Retinal pigment epithelial cell (primary cell): ENCODE measurements around the gene PRR14.

Source experiments
- DNase-seq: peaks from one replicate; pipeline ENCODE4 v3.0.0-alpha.2; 2010; ENCODE audit warnings: low read depth
- H3K4me3 ChIP-seq: 2 replicates; pipeline ENCODE4 v1.5.1; 2011; ENCODE audit warnings: mild to moderate bottlenecking, low read length, control low read depth, moderate library complexity
- CTCF ChIP-seq: conservative IDR thresholded peaks from 2 replicates; pipeline ENCODE4 v1.5.1; 2011; ENCODE audit warnings: low read depth, low read length, control low read depth, inconsistent platforms

Gene PRR14

GRCh38 chr16:30649725-30650368 lies 913 bp upstream of the PRR14 start:
- no peak for DNase-seq
- H3K4me3 ChIP-seq, result peak overlapping the region; percentile 50
- no peak for TF ChIP-seq CTCF

- peak overlapping the region; percentile 93 for H3K4me3 ChIP-seq
- DNase-seq, result no peak
Measured at GRCh38 chr16:30651124-30652004, 604 bp downstream of the PRR14 start.

DNA sequence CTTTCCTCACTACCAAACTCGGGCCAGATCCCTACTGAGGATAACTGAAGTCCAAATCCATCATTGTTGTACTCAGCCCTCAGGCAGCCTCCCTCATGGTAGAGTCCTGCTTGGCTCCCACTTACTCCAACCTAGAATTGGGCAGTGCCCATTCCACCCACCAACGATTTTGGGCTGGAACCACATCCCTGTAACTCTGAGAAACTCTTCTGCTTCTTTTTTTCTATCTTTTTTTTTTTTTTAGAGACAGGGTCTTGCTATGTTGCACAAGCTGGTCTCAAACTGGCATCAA lies 1.2 kb downstream of the PRR14 start:
- peak overlapping the region; percentile 93 for H3K4me3 ChIP-seq
- DNase-seq, result no peak
- no peak for TF ChIP-seq CTCF

More at GRCh38 chr16:30651124-30652004, 604 bp downstream of the PRR14 start:
- peak; percentile 55 for TF ChIP-seq CTCF

- no peak for DNase-seq
- H3K4me3 ChIP-seq, result no peak overlapping the region
- TF ChIP-seq CTCF, result no peak
Measured at GRCh38 chr16:30652718-30653117, 2.0 kb downstream of the PRR14 start.

DNA sequence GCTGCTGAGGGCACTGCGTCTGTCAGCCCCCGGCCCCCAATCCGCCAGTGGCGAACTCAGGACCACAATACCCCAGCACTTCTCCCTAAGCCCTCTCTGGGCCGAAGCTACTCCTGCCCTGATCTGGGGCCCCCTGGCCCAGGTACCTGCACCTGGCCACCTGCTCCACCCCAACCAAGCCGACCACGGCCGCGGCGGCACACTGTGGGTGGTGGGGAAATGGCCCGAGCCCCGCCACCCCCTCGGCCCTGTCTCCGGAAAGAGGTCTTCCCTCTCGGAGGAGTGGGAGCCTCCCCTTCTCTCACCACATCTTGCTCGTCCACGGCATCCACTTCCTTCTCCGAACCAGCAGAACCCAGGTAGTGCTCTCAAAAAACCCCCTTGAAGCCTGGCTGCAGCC lies 4.1 kb downstream of the PRR14 start:
- no peak for DNase-seq
- no peak overlapping the region for H3K4me3 ChIP-seq
- TF ChIP-seq CTCF, result no peak

- H3K4me3 ChIP-seq, result no peak overlapping the region
- no peak for DNase-seq
- no peak for TF ChIP-seq CTCF
Measured at GRCh38 chr16:30655815-30656347, 5.1 kb downstream of the PRR14 start.
